ENCODE measurements around the gene SEC24C.

The SEC24C gene

GRCh38 chr10:73743327-73743904, 756 bp upstream of the SEC24C start:
- Histone ChIP-seq H3K27me3 (ENCODE audit: low read depth) (no peaks in the 10 kb centered on the region), H3K4me1 (peaks cover 16% of the 10 kb centered on the region), H3K9me3 (no peaks in the 10 kb centered on the region), H3K4me3 (peak overlapping the region; percentile 81), H3K36me3 (replicated peaks) (peaks cover 32% of the 10 kb centered on the region)
- in situ Hi-C loops (cut with MboI; ENCODE audit: low sequenced_read_pairs), result no loop called here
- DNase-seq (ENCODE audit: low spot score in 2 of 2), result no peak

GRCh38 chr10:73744664-73744975, 448 bp downstream of the SEC24C start:
- Histone ChIP-seq H3K4me3 (peak overlapping the region; percentile 81), H3K36me3 (replicated peaks) (peaks cover 42% of the 10 kb centered on the region), H3K9me3 (no peaks in the 10 kb centered on the region), H3K27me3 (ENCODE audit: low read depth) (no peaks in the 10 kb centered on the region), H3K4me1 (peaks cover 16% of the 10 kb centered on the region)
- peak in 1 of 2 experiments; percentile 81 for DNase-seq (ENCODE audit: low spot score in 2 of 2)
- in situ Hi-C loops (cut with MboI; ENCODE audit: low sequenced_read_pairs), result no loop called here

DNA sequence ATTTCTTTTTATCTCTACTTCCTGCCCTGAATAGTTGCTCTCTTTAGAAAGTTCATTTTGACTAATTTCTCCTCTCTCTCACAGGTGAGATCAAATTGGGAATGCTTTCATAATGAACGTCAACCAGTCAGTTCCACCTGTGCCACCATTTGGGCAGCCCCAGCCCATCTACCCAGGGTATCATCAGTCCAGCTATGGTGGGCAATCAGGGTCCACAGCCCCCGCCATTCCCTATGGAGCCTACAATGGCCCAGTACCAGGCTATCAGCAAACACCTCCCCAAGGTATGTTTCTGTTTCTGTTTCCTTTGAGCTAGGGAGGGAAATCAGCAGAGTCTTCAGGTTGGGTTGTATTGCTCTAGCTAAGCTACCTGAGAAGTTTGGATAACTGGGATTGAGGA, 2.5 kb downstream of the SEC24C start:
- in situ Hi-C loops (cut with MboI; ENCODE audit: low sequenced_read_pairs), result no loop called here

GRCh38 chr10:73750819-73751218, 6.6 kb downstream of the SEC24C start:
- Histone ChIP-seq H3K27me3 (ENCODE audit: low read depth) (no peaks in the 10 kb centered on the region), H3K9me3 (no peaks in the 10 kb centered on the region), H3K4me1 (no peaks in the 10 kb centered on the region), H3K36me3 (replicated peaks) (peaks cover 70% of the 10 kb centered on the region), H3K4me3 (no peak overlapping the region)
- DNase-seq (ENCODE audit: low spot score in 2 of 2), result no peak
- in situ Hi-C loops (cut with MboI; ENCODE audit: low sequenced_read_pairs), result no loop called here

More for the DNA sequence above, 2.5 kb downstream of the SEC24C start:
- no peak overlapping the region for H3K4me3 ChIP-seq
- no peaks in the 10 kb centered on the region for H3K27me3 ChIP-seq (ENCODE audit: low read depth)
- no peaks in the 10 kb centered on the region for H3K9me3 ChIP-seq
- DNase-seq (ENCODE audit: low spot score in 2 of 2), result no peak
- peaks cover 54% of the 10 kb centered on the region for H3K36me3 ChIP-seq (replicated peaks)
- H3K4me1 ChIP-seq, result peaks cover 16% of the 10 kb centered on the region

GRCh38 chr10:73756183-73756582, 12.0 kb downstream of the SEC24C start:
- H3K4me1 ChIP-seq, result no peaks in the 10 kb centered on the region
- no peaks in the 10 kb centered on the region for H3K9me3 ChIP-seq
- DNase-seq (ENCODE audit: low spot score in 2 of 2), result no peak
- in situ Hi-C loops (cut with MboI; ENCODE audit: low sequenced_read_pairs), result no loop called here
- no peaks in the 10 kb centered on the region for H3K27me3 ChIP-seq (ENCODE audit: low read depth)
- peaks cover 60% of the 10 kb centered on the region for H3K36me3 ChIP-seq (replicated peaks)
- no peak overlapping the region for H3K4me3 ChIP-seq

GRCh38 chr10:73758704-73759511, 14.7 kb downstream of the SEC24C start:
- Histone ChIP-seq H3K4me3 (no peak overlapping the region), H3K9me3 (no peaks in the 10 kb centered on the region), H3K27me3 (ENCODE audit: low read depth) (no peaks in the 10 kb centered on the region), H3K4me1 (no peaks in the 10 kb centered on the region), H3K36me3 (replicated peaks) (peaks cover 64% of the 10 kb centered on the region)
- DNase-seq (ENCODE audit: low spot score in 2 of 2), result no peak
- in situ Hi-C loops (cut with MboI; ENCODE audit: low sequenced_read_pairs), result no loop called here

DNA sequence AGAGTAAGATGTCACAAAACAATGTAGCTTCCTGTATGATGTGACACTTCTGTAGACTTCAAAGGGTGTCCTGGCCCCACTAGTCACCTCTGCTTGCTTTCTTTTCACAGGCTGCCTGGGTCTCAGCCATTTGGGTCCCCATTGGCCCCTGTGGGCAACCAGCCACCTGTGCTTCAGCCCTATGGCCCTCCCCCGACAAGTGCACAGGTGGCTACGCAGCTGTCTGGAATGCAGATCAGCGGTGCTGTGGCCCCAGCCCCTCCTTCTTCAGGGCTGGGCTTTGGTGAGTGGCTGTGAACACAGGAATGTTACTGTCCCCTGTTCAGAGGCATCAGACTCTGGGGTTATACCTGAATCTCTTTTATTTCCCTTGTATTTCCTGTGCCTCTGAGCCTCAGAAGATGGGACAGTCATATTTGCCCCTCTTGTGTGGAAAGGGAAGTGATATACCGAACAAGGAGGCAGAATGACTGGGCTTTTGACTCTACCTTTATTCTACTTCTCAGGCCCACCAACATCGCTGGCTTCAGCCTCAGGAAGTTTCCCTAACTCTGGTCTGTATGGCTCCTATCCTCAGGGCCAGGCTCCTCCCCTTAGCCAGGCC, 15.4 kb downstream of the SEC24C start:
- Histone ChIP-seq H3K27me3 (ENCODE audit: low read depth) (no peaks in the 10 kb centered on the region), H3K9me3 (no peaks in the 10 kb centered on the region), H3K36me3 (replicated peaks) (peaks cover 62% of the 10 kb centered on the region), H3K4me1 (no peaks in the 10 kb centered on the region), H3K4me3 (no peak overlapping the region)
- DNase-seq (ENCODE audit: low spot score in 2 of 2), result no peak
- in situ Hi-C loops (cut with MboI; ENCODE audit: low sequenced_read_pairs), result no loop called here

DNA sequence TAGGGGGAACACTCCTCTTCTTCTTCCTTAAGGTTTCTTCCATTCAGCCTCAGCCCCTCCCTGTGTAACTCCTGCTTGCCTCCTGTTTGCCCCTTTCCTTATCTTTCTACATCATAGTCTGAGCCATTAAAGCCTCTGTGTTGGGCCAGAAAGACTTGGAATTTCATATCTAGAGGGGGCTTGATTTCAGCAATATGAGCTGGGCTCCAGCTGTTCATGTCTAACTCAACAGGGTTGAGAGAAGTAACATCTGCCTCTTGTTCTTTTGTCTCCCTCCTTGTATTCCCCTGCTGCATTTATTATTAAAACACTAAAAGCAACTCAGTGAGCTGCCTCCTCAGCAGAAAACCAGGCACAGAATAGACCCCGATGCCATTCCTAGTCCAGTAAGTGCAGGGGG, 17.6 kb downstream of the SEC24C start:
- DNase-seq (ENCODE audit: low spot score in 2 of 2), result no peak
- Histone ChIP-seq H3K4me1 (no peaks in the 10 kb centered on the region), H3K27me3 (ENCODE audit: low read depth) (no peaks in the 10 kb centered on the region), H3K36me3 (replicated peaks) (peaks cover 73% of the 10 kb centered on the region), H3K9me3 (no peaks in the 10 kb centered on the region), H3K4me3 (no peak overlapping the region)
- in situ Hi-C loops (cut with MboI; ENCODE audit: low sequenced_read_pairs), result no loop called here

DNA sequence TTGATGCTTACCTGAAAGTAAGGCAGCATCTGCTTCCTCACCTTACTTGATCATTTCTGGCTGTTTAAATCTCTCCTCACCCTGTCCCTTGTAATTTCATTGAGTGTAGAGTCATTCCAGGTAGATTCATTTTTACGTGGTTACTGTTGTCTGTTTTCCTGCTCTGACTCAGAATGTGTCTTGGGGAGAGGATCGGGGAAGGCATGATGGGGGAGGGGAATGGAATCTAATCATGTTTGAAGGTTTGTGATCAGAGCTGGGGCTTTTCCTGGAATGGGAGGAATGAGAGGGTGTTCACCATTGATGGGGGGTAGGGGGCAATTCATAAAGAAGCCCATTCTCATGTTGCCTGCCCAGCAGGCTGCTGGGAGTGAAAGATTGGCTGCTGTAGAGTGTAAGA, 18.7 kb downstream of the SEC24C start:
- in situ Hi-C loops (cut with MboI; ENCODE audit: low sequenced_read_pairs), result no loop called here
- no peaks in the 10 kb centered on the region for H3K9me3 ChIP-seq
- no peaks in the 10 kb centered on the region for H3K27me3 ChIP-seq (ENCODE audit: low read depth)
- H3K4me3 ChIP-seq, result no peak overlapping the region
- H3K36me3 ChIP-seq (replicated peaks), result peaks cover 85% of the 10 kb centered on the region
- DNase-seq (ENCODE audit: low spot score in 2 of 2), result no peak
- no peaks in the 10 kb centered on the region for H3K4me1 ChIP-seq

DNA sequence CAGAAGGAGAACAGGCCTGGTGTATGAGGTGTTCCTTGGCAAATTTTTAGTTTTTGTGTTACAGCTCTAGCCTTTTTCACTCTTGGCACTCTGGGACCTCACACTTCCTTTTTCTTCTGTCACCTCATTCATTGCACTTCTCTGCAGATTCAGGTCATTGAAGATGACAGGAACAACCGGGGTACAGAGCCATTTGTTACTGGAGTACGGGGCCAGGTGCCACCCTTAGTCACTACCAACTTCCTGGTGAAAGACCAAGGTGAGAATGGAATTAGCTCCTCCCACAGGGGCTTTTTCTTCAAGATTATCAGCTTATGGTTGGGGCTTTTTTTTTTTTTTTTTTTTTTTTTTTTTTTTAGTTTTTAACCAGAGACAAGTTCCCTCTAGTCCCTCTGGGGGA, 19.2 kb downstream of the SEC24C start:
- no peak for DNase-seq (ENCODE audit: low spot score in 2 of 2)
- H3K36me3 ChIP-seq (replicated peaks), result peaks cover 89% of the 10 kb centered on the region
- H3K27me3 ChIP-seq (ENCODE audit: low read depth), result no peaks in the 10 kb centered on the region
- H3K9me3 ChIP-seq, result no peaks in the 10 kb centered on the region
- no peaks in the 10 kb centered on the region for H3K4me1 ChIP-seq
- H3K4me3 ChIP-seq, result no peak overlapping the region
- in situ Hi-C loops (cut with MboI; ENCODE audit: low sequenced_read_pairs), result no loop called here

GRCh38 chr10:73765066-73765465, 20.9 kb downstream of the SEC24C start:
- no peak for DNase-seq (ENCODE audit: low spot score in 2 of 2)
- in situ Hi-C loops (cut with MboI; ENCODE audit: low sequenced_read_pairs), result no loop called here
- peaks cover 92% of the 10 kb centered on the region for H3K36me3 ChIP-seq (replicated peaks)
- no peaks in the 10 kb centered on the region for H3K27me3 ChIP-seq (ENCODE audit: low read depth)
- H3K4me3 ChIP-seq, result no peak overlapping the region
- H3K9me3 ChIP-seq, result no peaks in the 10 kb centered on the region
- no peaks in the 10 kb centered on the region for H3K4me1 ChIP-seq

- no peak for DNase-seq (ENCODE audit: low spot score in 2 of 2)
- peaks cover 74% of the 10 kb centered on the region for H3K36me3 ChIP-seq (replicated peaks)
- no peak overlapping the region for H3K4me3 ChIP-seq
- in situ Hi-C loops (cut with MboI; ENCODE audit: low sequenced_read_pairs), result no loop called here
- H3K27me3 ChIP-seq (ENCODE audit: low read depth), result no peaks in the 10 kb centered on the region
- H3K4me1 ChIP-seq, result peaks cover 7% of the 10 kb centered on the region
- no peaks in the 10 kb centered on the region for H3K9me3 ChIP-seq
These were observed 24.7 kb downstream of the SEC24C start for GRCh38 chr10:73768881-73769280.

DNA sequence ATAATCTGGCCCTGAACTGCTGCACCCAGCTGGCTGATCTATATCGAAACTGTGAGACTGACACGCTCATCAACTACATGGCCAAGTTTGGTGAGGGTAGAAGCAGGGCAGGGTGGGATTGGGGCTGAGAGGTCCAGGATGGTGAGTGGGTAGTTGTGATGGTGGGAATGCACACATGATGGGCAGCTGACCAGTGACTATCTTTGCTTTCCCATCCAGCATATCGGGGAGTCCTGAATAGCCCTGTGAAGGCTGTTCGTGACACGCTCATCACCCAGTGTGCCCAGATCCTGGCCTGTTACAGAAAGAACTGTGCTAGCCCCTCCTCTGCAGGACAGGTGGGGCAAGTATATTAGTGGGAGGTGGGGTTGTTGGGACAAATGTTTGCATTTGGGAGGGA, 25.2 kb downstream of the SEC24C start:
- H3K27me3 ChIP-seq (ENCODE audit: low read depth), result no peaks in the 10 kb centered on the region
- H3K4me3 ChIP-seq, result no peak overlapping the region
- no peak for DNase-seq (ENCODE audit: low spot score in 2 of 2)
- no peaks in the 10 kb centered on the region for H3K9me3 ChIP-seq
- peaks cover 70% of the 10 kb centered on the region for H3K36me3 ChIP-seq (replicated peaks)
- in situ Hi-C loops (cut with MboI; ENCODE audit: low sequenced_read_pairs), result no loop called here
- peaks cover 10% of the 10 kb centered on the region for H3K4me1 ChIP-seq

- H3K4me1 ChIP-seq, result peaks cover 18% of the 10 kb centered on the region
- H3K9me3 ChIP-seq, result no peaks in the 10 kb centered on the region
- peak in 1 of 2 experiments; percentile 24 for DNase-seq (ENCODE audit: low spot score in 2 of 2)
- H3K36me3 ChIP-seq (replicated peaks), result peaks cover 56% of the 10 kb centered on the region
- H3K27me3 ChIP-seq (ENCODE audit: low read depth), result no peaks in the 10 kb centered on the region
- in situ Hi-C loops (cut with MboI; ENCODE audit: low sequenced_read_pairs), result no loop called here
- H3K4me3 ChIP-seq, result peak overlapping the region; percentile 74
These were observed 27.6 kb downstream of the SEC24C start for GRCh38 chr10:73771722-73772280.
